Liver (tissue), 9 donors: ENCODE data around the gene IGF2. TPM values are rescaled to one million over a fixed set of nuclear protein-coding genes. Genes with fewer than 3 reads are reported as not detected.

Source experiments
- DNase-seq: peaks from one replicate; pipeline ENCODE4 v3.0.0-alpha.2; 2017; ENCODE audit warnings: low spot score
- H3K27ac ChIP-seq, 2 donors: one replicate each; pipeline ENCODE4 v1.7.0; 2013; ENCODE audit warnings: inconsistent platforms in 2 of 2, low read length in 2 of 2, control low read depth in 1 of 2, low read depth in 1 of 2, mild to moderate bottlenecking in 1 of 2
- H3K27me3 ChIP-seq, 4 donors: one replicate each; pipeline versions ENCODE4 v1.6.1 to v1.7.0; 2013; ENCODE audit warnings: low read length in 3 of 4, inconsistent platforms in 1 of 4, mild to moderate bottlenecking in 1 of 4, moderate library complexity in 1 of 4; ENCODE audit not compliant: control insufficient read depth in 4 of 4, insufficient read depth in 4 of 4
- H3K36me3 ChIP-seq, 4 donors: one replicate each; pipeline versions ENCODE4 v1.6.1 to v1.7.0; 2013; ENCODE audit warnings: low read length in 3 of 4, mild to moderate bottlenecking in 3 of 4, low read depth in 1 of 4, moderate library complexity in 1 of 4; ENCODE audit not compliant: control insufficient read depth in 4 of 4, insufficient read depth in 3 of 4
- H3K4me1 ChIP-seq, 4 donors: one replicate each; pipeline versions ENCODE4 v1.6.1 to v1.7.0; 2013; ENCODE audit warnings: low read length in 3 of 4, mild to moderate bottlenecking in 3 of 4, moderate library complexity in 1 of 4; ENCODE audit not compliant: control insufficient read depth in 4 of 4, insufficient read depth in 4 of 4
- H3K4me3 ChIP-seq, 3 donors: one replicate each; pipeline versions ENCODE4 v1.6.1 to v1.7.0; 2013; ENCODE audit warnings: low read length in 3 of 3, control low read depth in 1 of 3, low read depth in 1 of 3, mild to moderate bottlenecking in 1 of 3
- H3K9ac ChIP-seq, 2 donors: one replicate each; pipeline ENCODE4 v1.7.0; 2013; ENCODE audit warnings: low read length in 2 of 2, mild to moderate bottlenecking in 2 of 2, moderate library complexity in 2 of 2, control low read depth in 1 of 2, low read depth in 1 of 2
- H3K9me3 ChIP-seq, 4 donors: one replicate each; pipeline versions ENCODE4 v1.6.1 to v1.7.0; 2013; ENCODE audit warnings: low read length in 3 of 4; ENCODE audit not compliant: control insufficient read depth in 4 of 4
- EGR1 ChIP-seq, 2 donors: IDR thresholded peaks; 2 replicates each; pipeline ENCODE4 v1.6.1; 2016 to 2018; ENCODE audit warnings: antibody characterized with exemption in 2 of 2, low read depth in 2 of 2
- FOXA1 ChIP-seq: IDR thresholded peaks from 2 replicates; pipeline ENCODE4 v1.6.1; 2016; ENCODE audit warnings: antibody characterized with exemption
- FOXA2 ChIP-seq: IDR thresholded peaks from 2 replicates; pipeline ENCODE4 v1.6.1; 2016; ENCODE audit warnings: antibody characterized with exemption
- GABPA ChIP-seq, 2 donors: IDR thresholded peaks in 1 of 2; conservative IDR thresholded peaks in 1 of 2; 2 replicates each; pipeline ENCODE4 v1.6.1; 2016; ENCODE audit warnings: antibody characterized with exemption in 2 of 2, mild to moderate bottlenecking in 1 of 2, moderate library complexity in 1 of 2
- HNF4A ChIP-seq, 2 donors: conservative IDR thresholded peaks; 2 replicates each; pipeline ENCODE4 v1.6.1; 2016; ENCODE audit warnings: antibody characterized with exemption in 2 of 2, mild to moderate bottlenecking in 2 of 2
- HNF4G ChIP-seq: IDR thresholded peaks from 2 replicates; pipeline ENCODE4 v1.6.1; 2016; ENCODE audit warnings: antibody characterized with exemption
- JUND ChIP-seq, 2 donors: IDR thresholded peaks; 2 replicates each; pipeline ENCODE4 v1.6.1; 2016; ENCODE audit warnings: antibody characterized with exemption in 2 of 2
- RAD21 ChIP-seq, 2 donors: IDR thresholded peaks; 2 replicates each; pipeline ENCODE4 v1.6.1; 2016; ENCODE audit warnings: antibody characterized with exemption in 2 of 2, mild to moderate bottlenecking in 2 of 2
- REST ChIP-seq: IDR thresholded peaks from 2 replicates; pipeline ENCODE4 v1.6.1; 2016; ENCODE audit warnings: antibody characterized with exemption, mild to moderate bottlenecking
- RXRA ChIP-seq, 2 donors: IDR thresholded peaks; 2 replicates each; pipeline ENCODE4 v1.6.1; 2017 to 2018; ENCODE audit warnings: antibody characterized with exemption in 2 of 2, mild to moderate bottlenecking in 1 of 2
- SP1 ChIP-seq: IDR thresholded peaks from 2 replicates; pipeline ENCODE4 v1.6.1; 2018; ENCODE audit warnings: antibody characterized with exemption, mild to moderate bottlenecking
- TAF1 ChIP-seq: conservative IDR thresholded peaks from 2 replicates; pipeline ENCODE4 v1.6.1; 2016; ENCODE audit warnings: antibody characterized with exemption, mild to moderate bottlenecking
- YY1 ChIP-seq: IDR thresholded peaks from 2 replicates; pipeline ENCODE4 v1.6.1; 2016; ENCODE audit warnings: antibody characterized with exemption, mild to moderate bottlenecking
- WGBS: extraction: QIAGEN DNeasy Blood & Tissue Kit; methylation state at CpG from one replicate; pipeline ENCODE4 v1.1.7; 2013; 5-methylcytosine and 5-hydroxymethylcytosine counted together
- polyA plus RNA-seq, 2 donors: library from polyadenylated mRNA; stranded (reverse) in 1 of 2; unstranded in 1 of 2; fragments of 200-250 nt in 1 of 2; fragments of >200 nt in 1 of 2; fragmentation: Nextera tagmentation in 1 of 2; extraction: Ambion mirVana in 1 of 2; gene quantifications; one replicate each; pipeline versions ENCODE4 v1.2.1 to v1.2.3, GENCODE V29; 2013 to 2015
- total RNA-seq, 2 donors: library from RNA; depleted of rRNA; stranded (reverse); fragments of >200 nt; gene quantifications; one replicate each; pipeline ENCODE4 v1.2.3, GENCODE V29; 2014
- TF ChIP-seq, protein P1 (sequence below): IDR thresholded peaks from 2 replicates; pipeline ENCODE4 v1.6.1; 2016; ENCODE audit warnings: antibody characterized with exemption
- TF ChIP-seq, protein P2 (sequence below): IDR thresholded peaks from 2 replicates; pipeline ENCODE4 v1.6.1; 2016; ENCODE audit warnings: antibody characterized with exemption
- TF ChIP-seq, protein P3 (sequence below): fragments of 150-350 bp; IDR thresholded peaks from 2 replicates; pipeline ENCODE4 v1.5.1; 2017; ENCODE audit warnings: improper control_type of control experiment, low read depth, low read length; ENCODE audit not compliant: missing input control
- TF ChIP-seq, protein P4 (sequence below): IDR thresholded peaks from 2 replicates; pipeline ENCODE4 v1.6.1; 2016; ENCODE audit warnings: antibody characterized with exemption
- donor health status: healthy.
- donor health status: healthy.
- donor health status: healthy.
- donor health status: healthy.
- donor health status: healthy.

Gene IGF2
- total and polyA plus RNA-seq, 4 donors = 70.5 to 1,440 (median 192) TPM

- no peak for TF ChIP-seq TAF1
- no peak for TF ChIP-seq SP1
- TF ChIP-seq, protein P1, sequence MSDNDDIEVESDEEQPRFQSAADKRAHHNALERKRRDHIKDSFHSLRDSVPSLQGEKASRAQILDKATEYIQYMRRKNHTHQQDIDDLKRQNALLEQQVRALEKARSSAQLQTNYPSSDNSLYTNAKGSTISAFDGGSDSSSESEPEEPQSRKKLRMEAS = no peak
- TF ChIP-seq, protein P2, sequence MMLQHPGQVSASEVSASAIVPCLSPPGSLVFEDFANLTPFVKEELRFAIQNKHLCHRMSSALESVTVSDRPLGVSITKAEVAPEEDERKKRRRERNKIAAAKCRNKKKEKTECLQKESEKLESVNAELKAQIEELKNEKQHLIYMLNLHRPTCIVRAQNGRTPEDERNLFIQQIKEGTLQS = no peak
- no peak for TF ChIP-seq EGR1 (IDR thresholded peaks at IDR 0.05; ENCODE audit: low read depth in 2 of 2)
- no peak for TF ChIP-seq YY1
- TF ChIP-seq, protein P3, sequence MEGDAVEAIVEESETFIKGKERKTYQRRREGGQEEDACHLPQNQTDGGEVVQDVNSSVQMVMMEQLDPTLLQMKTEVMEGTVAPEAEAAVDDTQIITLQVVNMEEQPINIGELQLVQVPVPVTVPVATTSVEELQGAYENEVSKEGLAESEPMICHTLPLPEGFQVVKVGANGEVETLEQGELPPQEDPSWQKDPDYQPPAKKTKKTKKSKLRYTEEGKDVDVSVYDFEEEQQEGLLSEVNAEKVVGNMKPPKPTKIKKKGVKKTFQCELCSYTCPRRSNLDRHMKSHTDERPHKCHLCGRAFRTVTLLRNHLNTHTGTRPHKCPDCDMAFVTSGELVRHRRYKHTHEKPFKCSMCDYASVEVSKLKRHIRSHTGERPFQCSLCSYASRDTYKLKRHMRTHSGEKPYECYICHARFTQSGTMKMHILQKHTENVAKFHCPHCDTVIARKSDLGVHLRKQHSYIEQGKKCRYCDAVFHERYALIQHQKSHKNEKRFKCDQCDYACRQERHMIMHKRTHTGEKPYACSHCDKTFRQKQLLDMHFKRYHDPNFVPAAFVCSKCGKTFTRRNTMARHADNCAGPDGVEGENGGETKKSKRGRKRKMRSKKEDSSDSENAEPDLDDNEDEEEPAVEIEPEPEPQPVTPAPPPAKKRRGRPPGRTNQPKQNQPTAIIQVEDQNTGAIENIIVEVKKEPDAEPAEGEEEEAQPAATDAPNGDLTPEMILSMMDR = no peak
- no peak for TF ChIP-seq RAD21 (IDR thresholded peaks at IDR 0.05)
- TF ChIP-seq GABPA (IDR thresholded peaks at IDR 0.05 in 1 of 2, conservative IDR thresholded peaks at IDR 0.05 in 1 of 2) = no peak
- no peak for TF ChIP-seq REST
- Histone ChIP-seq H3K9ac (no peak overlapping the region), H3K4me1 (peaks cover 0 to 9% (median 6%) of the 10 kb centered on the region in 4 donors), H3K4me3 (no peak overlapping the region), H3K9me3 (no peaks in the 10 kb centered on the region), H3K36me3 (peaks cover 5 to 18% (median 16%) of the 10 kb centered on the region in 4 donors), H3K27me3 (no peaks in the 10 kb centered on the region), H3K27ac (no peak overlapping the region)
- 67% methylated on average over 7 of the region's 7 CpGs for WGBS
- DNase-seq = no peak
Measured at GRCh38 chr11:2128130-2128510, 11.1 kb downstream of the IGF2 start.

GRCh38 chr11:2127482-2128129 is 11.6 kb downstream of the IGF2 start:
- H3K9me3 ChIP-seq = no peaks in the 10 kb centered on the region

More at GRCh38 chr11:2127482-2128129, 11.6 kb downstream of the IGF2 start:
- H3K36me3 ChIP-seq = peaks cover 5 to 14% (median 13%) of the 10 kb centered on the region in 4 donors
- DNase-seq = no peak
- H3K4me3 ChIP-seq = no peak overlapping the region
- H3K27me3 ChIP-seq = no peaks in the 10 kb centered on the region
- H3K9ac ChIP-seq = no peak overlapping the region
- TF ChIP-seq GABPA (IDR thresholded peaks at IDR 0.05 in 1 of 2, conservative IDR thresholded peaks at IDR 0.05 in 1 of 2) (no peak), RXRA (IDR thresholded peaks at IDR 0.05) (no peak), FOXA1 (no peak), JUND (IDR thresholded peaks at IDR 0.05) (no peak), FOXA2 (no peak), TAF1 (no peak), HNF4G (no peak), SP1 (no peak), HNF4A (conservative IDR thresholded peaks at IDR 0.05) (no peak)
- TF ChIP-seq, protein P4, sequence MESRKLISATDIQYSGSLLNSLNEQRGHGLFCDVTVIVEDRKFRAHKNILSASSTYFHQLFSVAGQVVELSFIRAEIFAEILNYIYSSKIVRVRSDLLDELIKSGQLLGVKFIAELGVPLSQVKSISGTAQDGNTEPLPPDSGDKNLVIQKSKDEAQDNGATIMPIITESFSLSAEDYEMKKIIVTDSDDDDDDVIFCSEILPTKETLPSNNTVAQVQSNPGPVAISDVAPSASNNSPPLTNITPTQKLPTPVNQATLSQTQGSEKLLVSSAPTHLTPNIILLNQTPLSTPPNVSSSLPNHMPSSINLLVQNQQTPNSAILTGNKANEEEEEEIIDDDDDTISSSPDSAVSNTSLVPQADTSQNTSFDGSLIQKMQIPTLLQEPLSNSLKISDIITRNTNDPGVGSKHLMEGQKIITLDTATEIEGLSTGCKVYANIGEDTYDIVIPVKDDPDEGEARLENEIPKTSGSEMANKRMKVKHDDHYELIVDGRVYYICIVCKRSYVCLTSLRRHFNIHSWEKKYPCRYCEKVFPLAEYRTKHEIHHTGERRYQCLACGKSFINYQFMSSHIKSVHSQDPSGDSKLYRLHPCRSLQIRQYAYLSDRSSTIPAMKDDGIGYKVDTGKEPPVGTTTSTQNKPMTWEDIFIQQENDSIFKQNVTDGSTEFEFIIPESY = no peak
- TF ChIP-seq, protein P2 = no peak
- H3K27ac ChIP-seq = no peak overlapping the region
- WGBS = 60% methylated on average over 8 of the region's 8 CpGs
- H3K4me1 ChIP-seq = peaks cover 2 to 8% (median 6%) of the 10 kb centered on the region in 4 donors
